Stimulated activated CD8-positive, alpha-beta memory T cell treated with anti-CD3 and anti-CD28 coated beads, Interleukin-4, amount 100 ng/mL, for 24 hours (primary cell): ENCODE results near the gene ZFPM1.
A peak's percentile ranks its signal among the peaks of the same experiment; 100 is the strongest.

ENCODE experiments used
- DNase-seq: peaks from one replicate; pipeline ENCODE4 v3.0.0-alpha.2; 2020; ENCODE audit warnings: low read depth

The ZFPM1 gene

GRCh38 chr16:88566158-88566557, 113.1 kb downstream of the ZFPM1 start:
- peak; percentile 66 for DNase-seq

GRCh38 chr16:88568710-88569613, 115.9 kb downstream of the ZFPM1 start:
- DNase-seq: no peak

- no peak for DNase-seq
Measured at GRCh38 chr16:88569614-88569984, 116.5 kb downstream of the ZFPM1 start.

- DNase-seq: peak; percentile 98
Measured at GRCh38 chr16:88569985-88570690, 117.1 kb downstream of the ZFPM1 start, which contains the start of gene ZC3H18. ZC3H18 (plus strand) TSS chr16:88570403; CDS start chr16:88577124, 6,721 bp downstream.

GRCh38 chr16:88570691-88571092, 117.6 kb downstream of the ZFPM1 start:
- peak; percentile 16 for DNase-seq

- no peak for DNase-seq
Measured at GRCh38 chr16:88575251-88575650, 122.2 kb downstream of the ZFPM1 start.

GRCh38 chr16:88576307-88576706, 123.2 kb downstream of the ZFPM1 start:
- no peak for DNase-seq

GRCh38 chr16:88577166-88577565, 124.1 kb downstream of the ZFPM1 start:
- DNase-seq: no peak

GRCh38 chr16:88578446-88579313, 125.6 kb downstream of the ZFPM1 start:
- DNase-seq: no peak

- no peak for DNase-seq
Measured at GRCh38 chr16:88580371-88580770, 127.3 kb downstream of the ZFPM1 start.

GRCh38 chr16:88581033-88581432, 128.0 kb downstream of the ZFPM1 start:
- no peak for DNase-seq

- DNase-seq: no peak
Measured at GRCh38 chr16:88582912-88583575, 130.0 kb downstream of the ZFPM1 start.

- DNase-seq: no peak
Measured at GRCh38 chr16:88584676-88585075, 131.6 kb downstream of the ZFPM1 start.

- no peak for DNase-seq
Measured at GRCh38 chr16:88585269-88585668, 132.2 kb downstream of the ZFPM1 start.

- DNase-seq: no peak
Measured at GRCh38 chr16:88585927-88586581, 133.0 kb downstream of the ZFPM1 start.
